ENCODE data around the gene CLSTN1.

GRCh38 chr1:9817734-9818133, 6.0 kb downstream of the CLSTN1 start:
- TF ChIP-seq, protein P1, sequence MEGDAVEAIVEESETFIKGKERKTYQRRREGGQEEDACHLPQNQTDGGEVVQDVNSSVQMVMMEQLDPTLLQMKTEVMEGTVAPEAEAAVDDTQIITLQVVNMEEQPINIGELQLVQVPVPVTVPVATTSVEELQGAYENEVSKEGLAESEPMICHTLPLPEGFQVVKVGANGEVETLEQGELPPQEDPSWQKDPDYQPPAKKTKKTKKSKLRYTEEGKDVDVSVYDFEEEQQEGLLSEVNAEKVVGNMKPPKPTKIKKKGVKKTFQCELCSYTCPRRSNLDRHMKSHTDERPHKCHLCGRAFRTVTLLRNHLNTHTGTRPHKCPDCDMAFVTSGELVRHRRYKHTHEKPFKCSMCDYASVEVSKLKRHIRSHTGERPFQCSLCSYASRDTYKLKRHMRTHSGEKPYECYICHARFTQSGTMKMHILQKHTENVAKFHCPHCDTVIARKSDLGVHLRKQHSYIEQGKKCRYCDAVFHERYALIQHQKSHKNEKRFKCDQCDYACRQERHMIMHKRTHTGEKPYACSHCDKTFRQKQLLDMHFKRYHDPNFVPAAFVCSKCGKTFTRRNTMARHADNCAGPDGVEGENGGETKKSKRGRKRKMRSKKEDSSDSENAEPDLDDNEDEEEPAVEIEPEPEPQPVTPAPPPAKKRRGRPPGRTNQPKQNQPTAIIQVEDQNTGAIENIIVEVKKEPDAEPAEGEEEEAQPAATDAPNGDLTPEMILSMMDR (IDR thresholded peaks at IDR 0.05; ENCODE audit: insufficient read depth, low read length, poor library complexity, severe bottlenecking): no peak
- no peak for TF ChIP-seq EZH2phosphoT487 (conservative IDR thresholded peaks at IDR 0.05; ENCODE audit: low read length)
